HepG2 (cell line): ENCODE data around the gene CST4. TPM values are rescaled to one million over a fixed set of nuclear protein-coding genes. Genes with fewer than 3 reads are reported as not detected.

Source experiments
- DR1 ChIP-seq: sonication (generic); formaldehyde crosslinking; IDR thresholded peaks from 2 replicates; pipeline ENCODE4 v1.8.0; 2021; ENCODE audit warnings: mild to moderate bottlenecking, missing genetic modification reagents, inconsistent platforms
- GATAD1 ChIP-seq: IDR thresholded peaks from 2 replicates; pipeline ENCODE4 v1.6.1; 2016; ENCODE audit warnings: missing genetic modification reagents, missing compliant biosample characterization
- HNF1A ChIP-seq, 2 experiments: sonication (generic) in 1 of 2; formaldehyde crosslinking in 1 of 2; IDR thresholded peaks; 2 replicates each; pipeline versions ENCODE4 v1.4.0 to v1.6.1; 2016 to 2020; ENCODE audit warnings: borderline replicate concordance in 1 of 2, low read depth in 1 of 2, mild to moderate bottlenecking in 1 of 2, missing genetic modification reagents in 1 of 2
- KDM1A ChIP-seq: IDR thresholded peaks from 2 replicates; pipeline ENCODE4 v1.6.1; 2016; ENCODE audit warnings: missing compliant biosample characterization
- MIXL1 ChIP-seq: IDR thresholded peaks from 2 replicates; pipeline ENCODE4 v1.6.1; 2016
- NR2F1 ChIP-seq, 2 experiments: fragments of 450-650 bp in 1 of 2; formaldehyde crosslinking in 1 of 2; IDR thresholded peaks; 2 replicates each; pipeline versions ENCODE4 v1.5.0 to v1.6.1; 2016 to 2020; ENCODE audit warnings: mild to moderate bottlenecking in 1 of 2, missing compliant biosample characterization in 1 of 2, missing genetic modification reagents in 1 of 2, moderate library complexity in 1 of 2
- RFX1 ChIP-seq: fragments of 450-650 bp; IDR thresholded peaks from 2 replicates; pipeline ENCODE4 v1.6.1; 2017
- ZNF121 ChIP-seq: sonication (generic); formaldehyde crosslinking; IDR thresholded peaks from 2 replicates; pipeline ENCODE4 v1.5.0; 2020; ENCODE audit warnings: mild to moderate bottlenecking, missing genetic modification reagents
- ZNF510 ChIP-seq: sonication (generic); formaldehyde crosslinking; IDR thresholded peaks from 2 replicates; pipeline ENCODE4 v1.4.0; 2020; ENCODE audit warnings: low read depth, mild to moderate bottlenecking, missing genetic modification reagents
- ZNF557 ChIP-seq: sonication (generic); formaldehyde crosslinking; IDR thresholded peaks from 2 replicates; pipeline ENCODE4 v1.4.0; 2020; ENCODE audit warnings: missing genetic modification reagents
- ZNF589 ChIP-seq: sonication (generic); formaldehyde crosslinking; conservative IDR thresholded peaks from 2 replicates; pipeline ENCODE4 v1.8.0; 2022; ENCODE audit warnings: mild to moderate bottlenecking, moderate library complexity, missing genetic modification reagents
- ZNF646 ChIP-seq: sonication (generic); formaldehyde crosslinking; IDR thresholded peaks from 2 replicates; pipeline ENCODE4 v1.9.0; 2021; ENCODE audit warnings: mild to moderate bottlenecking, missing genetic modification reagents
- polyA plus RNA-seq, 8 experiments: library from polyadenylated mRNA; depleted of rRNA in 3 of 8; stranded (reverse) in 7 of 8; unstranded in 1 of 8; fragments of >200 nt; fragmentation: Illumina TruSeq in 4 of 8; extraction: Trizol in 4 of 8; gene quantifications; 2 replicates each; pipeline versions ENCODE4 v1.2.1 to v1.2.3, GENCODE V29; 2011 to 2016; ENCODE audit warnings: low read depth in 4 of 8, missing spikeins in 1 of 8, mixed read lengths in 1 of 8; ENCODE audit not compliant: insufficient read depth in 1 of 8
- total RNA-seq, 5 experiments: library from RNA; depleted of rRNA; stranded (reverse); fragments of >200 nt; fragmentation: Illumina TruSeq; extraction: Trizol; gene quantifications; 2 replicates each; pipeline ENCODE4 v1.2.3, GENCODE V29; 2016; ENCODE audit warnings: low read depth in 1 of 5
- TF ChIP-seq, protein P1 (sequence below): sonication (generic); formaldehyde crosslinking; IDR thresholded peaks from 2 replicates; pipeline ENCODE4 v1.4.0; 2020; ENCODE audit warnings: missing genetic modification reagents
- TF ChIP-seq, protein P2 (sequence below): sonication (generic); formaldehyde crosslinking; IDR thresholded peaks from 2 replicates; pipeline ENCODE4 v1.8.0; 2022; ENCODE audit warnings: mild to moderate bottlenecking, missing genetic modification reagents, moderate library complexity

Gene CST4
- total and polyA plus RNA-seq, 2 of the 13 experiments (the other 11 are each of a cell fraction or from before 2014, with no cell fraction given), result not detected

DNA sequence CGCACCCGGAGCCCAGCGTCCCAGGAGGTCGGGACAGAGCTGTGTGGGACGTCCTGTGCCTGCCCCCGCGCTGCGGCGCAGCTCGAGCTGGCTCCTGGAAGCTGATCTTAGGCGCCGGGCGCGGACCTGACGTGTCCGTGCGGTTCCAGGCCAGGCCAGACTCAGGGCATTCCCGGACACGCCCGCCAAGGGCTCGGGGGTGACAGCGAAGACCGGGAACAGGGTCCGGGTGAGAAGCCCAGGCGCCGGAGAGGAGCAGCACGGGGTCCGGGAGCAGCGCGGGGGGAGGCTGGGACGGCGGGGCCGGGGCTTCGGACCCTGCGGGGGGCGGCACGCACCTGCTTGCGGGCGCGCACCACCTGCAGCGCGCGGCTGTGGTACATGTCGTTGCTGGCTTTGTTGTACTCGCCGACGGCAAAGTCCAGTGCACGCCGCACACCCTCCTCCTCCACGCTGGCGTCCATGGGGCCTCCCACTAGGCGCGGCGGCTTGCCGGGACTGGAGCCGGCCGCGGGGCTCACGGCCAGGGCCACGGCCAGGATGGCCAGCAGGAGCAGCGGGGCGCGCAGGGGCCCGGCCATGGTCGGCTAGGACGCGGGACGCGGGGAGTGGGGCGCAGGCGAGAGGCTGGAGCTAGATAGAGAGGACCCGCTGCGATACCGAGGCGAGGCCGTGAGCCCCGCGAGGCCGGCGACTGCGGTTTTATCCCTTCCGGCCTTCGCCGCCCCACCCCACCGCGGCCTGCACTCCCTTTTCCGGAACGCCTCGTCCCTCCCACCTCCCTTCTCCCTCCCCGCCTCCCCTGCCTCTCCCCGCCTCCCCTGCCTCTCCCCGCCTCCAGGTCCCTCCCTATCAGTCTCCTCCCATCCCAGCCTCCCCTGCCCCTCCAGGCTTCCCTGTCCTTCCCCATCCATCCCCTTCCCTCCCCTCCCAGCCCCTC is 51.3 kb downstream of the CST4 start, which contains the start of gene CST3 (continued):
- TF ChIP-seq NR2F1 (CRISPR knock-in tag; IDR thresholded peaks at IDR 0.05) (peak in 1 of 2 experiments; percentile 15; a peak in 1 of 4 replicates), KDM1A (CRISPR knock-in tag) (no peak), ZNF510 (CRISPR knock-in tag) (no peak), ZNF557 (CRISPR knock-in tag) (peak; percentile 93; the same call in 1 of the 2 replicates), GATAD1 (CRISPR knock-in tag) (peak; percentile 54), ZNF589 (CRISPR knock-in tag) (peak; percentile 90), RFX1 (no peak), HNF1A (IDR thresholded peaks at IDR 0.05; ENCODE audit: low read depth) (no peak), HNF1A (CRISPR knock-in tag; IDR thresholded peaks at IDR 0.05; ENCODE audit: borderline replicate concordance) (peak; percentile 74), MIXL1 (CRISPR knock-in tag) (peak; percentile 15; the same call in 1 of the 2 replicates), ZNF121 (peak; percentile 77; the same call in 1 of the 2 replicates), DR1 (peak; percentile 95; the same call in 1 of the 2 replicates), ZNF646 (no peak)
- TF ChIP-seq, protein P1, sequence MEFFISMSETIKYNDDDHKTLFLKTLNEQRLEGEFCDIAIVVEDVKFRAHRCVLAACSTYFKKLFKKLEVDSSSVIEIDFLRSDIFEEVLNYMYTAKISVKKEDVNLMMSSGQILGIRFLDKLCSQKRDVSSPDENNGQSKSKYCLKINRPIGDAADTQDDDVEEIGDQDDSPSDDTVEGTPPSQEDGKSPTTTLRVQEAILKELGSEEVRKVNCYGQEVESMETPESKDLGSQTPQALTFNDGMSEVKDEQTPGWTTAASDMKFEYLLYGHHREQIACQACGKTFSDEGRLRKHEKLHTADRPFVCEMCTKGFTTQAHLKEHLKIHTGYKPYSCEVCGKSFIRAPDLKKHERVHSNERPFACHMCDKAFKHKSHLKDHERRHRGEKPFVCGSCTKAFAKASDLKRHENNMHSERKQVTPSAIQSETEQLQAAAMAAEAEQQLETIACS (CRISPR knock-in tag), result peak; percentile 74
- TF ChIP-seq, protein P2, sequence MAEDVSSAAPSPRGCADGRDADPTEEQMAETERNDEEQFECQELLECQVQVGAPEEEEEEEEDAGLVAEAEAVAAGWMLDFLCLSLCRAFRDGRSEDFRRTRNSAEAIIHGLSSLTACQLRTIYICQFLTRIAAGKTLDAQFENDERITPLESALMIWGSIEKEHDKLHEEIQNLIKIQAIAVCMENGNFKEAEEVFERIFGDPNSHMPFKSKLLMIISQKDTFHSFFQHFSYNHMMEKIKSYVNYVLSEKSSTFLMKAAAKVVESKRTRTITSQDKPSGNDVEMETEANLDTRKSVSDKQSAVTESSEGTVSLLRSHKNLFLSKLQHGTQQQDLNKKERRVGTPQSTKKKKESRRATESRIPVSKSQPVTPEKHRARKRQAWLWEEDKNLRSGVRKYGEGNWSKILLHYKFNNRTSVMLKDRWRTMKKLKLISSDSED (CRISPR knock-in tag), result 0 out of 2 replicates have a peak, but pooled peaks have one; percentile 83
